GM18867 (cell line): ENCODE results near the gene TMSB10.
"Not testable (repeated sequence)": the region's sequence is repeated elsewhere in the genome, so short reads cannot be mapped to it uniquely, and the experiment has no call there.

Experiments used
- ATAC-seq: cut with Tn5 transposase; IDR thresholded peaks from one replicate; pipeline ENCODE4 v1.9.1; 2021; ENCODE audit warnings: mild to moderate bottlenecking, moderate library complexity; ENCODE audit not compliant: unreplicated experiment

The TMSB10 gene

DNA sequence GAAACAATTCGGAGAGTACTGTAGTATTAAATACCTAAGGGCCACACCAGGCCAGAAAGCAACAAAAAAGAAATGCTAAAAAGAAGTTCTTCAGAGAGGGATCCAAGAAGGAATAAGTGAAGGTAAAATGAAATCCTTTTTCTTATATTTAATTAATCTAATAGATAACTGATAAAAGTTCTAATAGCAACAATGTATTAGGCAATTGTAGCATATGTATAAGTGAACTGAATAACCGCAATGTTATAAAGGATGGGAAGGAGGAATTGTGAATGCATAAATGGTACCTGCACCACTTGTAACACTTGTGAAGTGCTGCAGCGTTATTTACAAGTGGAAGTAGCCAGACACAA, 21.8 kb downstream of the TMSB10 start:
- no peak for ATAC-seq

- ATAC-seq = peak; percentile 68
These were observed 25.9 kb downstream of the TMSB10 start for GRCh38 chr2:84931384-84931821.

GRCh38 chr2:84938194-84938879, 32.9 kb downstream of the TMSB10 start:
- ATAC-seq = peak; percentile 35

- ATAC-seq = peak; percentile 80
These were observed 34.1 kb downstream of the TMSB10 start for GRCh38 chr2:84939426-84940087.

- ATAC-seq = no peak
These were observed 34.6 kb downstream of the TMSB10 start for GRCh38 chr2:84940088-84940470.

GRCh38 chr2:84940831-84941412, 35.5 kb downstream of the TMSB10 start:
- ATAC-seq = no peak

GRCh38 chr2:84942166-84942565, 36.7 kb downstream of the TMSB10 start:
- no peak for ATAC-seq

DNA sequence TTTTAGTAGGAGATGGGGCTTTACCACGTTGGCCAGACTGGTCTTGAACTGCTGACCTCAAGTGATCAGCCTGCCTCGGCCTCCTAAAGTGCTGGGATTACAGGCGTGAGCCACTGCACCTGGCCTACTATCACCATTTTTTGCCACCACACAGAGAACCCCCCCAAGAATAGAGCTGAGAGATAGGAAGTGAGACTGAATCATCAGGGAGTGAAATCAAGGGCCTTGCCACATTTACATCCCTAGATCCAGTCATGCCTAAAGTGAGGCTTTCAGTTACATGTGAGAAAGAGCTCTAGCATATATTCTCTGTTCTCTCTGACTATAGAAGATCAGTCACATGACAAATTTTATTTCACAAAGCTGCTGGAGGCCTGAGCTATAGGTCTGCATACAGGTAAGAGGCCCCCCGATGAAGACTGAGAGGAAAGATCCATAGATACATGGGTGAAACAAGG, 37.5 kb downstream of the TMSB10 start:
- ATAC-seq = peak; percentile 36

- ATAC-seq = no peak
These were observed 38.9 kb downstream of the TMSB10 start for GRCh38 chr2:84944295-84944909.

- ATAC-seq = not testable (repeated sequence)
These were observed 40.4 kb downstream of the TMSB10 start for GRCh38 chr2:84945838-84946203.

DNA sequence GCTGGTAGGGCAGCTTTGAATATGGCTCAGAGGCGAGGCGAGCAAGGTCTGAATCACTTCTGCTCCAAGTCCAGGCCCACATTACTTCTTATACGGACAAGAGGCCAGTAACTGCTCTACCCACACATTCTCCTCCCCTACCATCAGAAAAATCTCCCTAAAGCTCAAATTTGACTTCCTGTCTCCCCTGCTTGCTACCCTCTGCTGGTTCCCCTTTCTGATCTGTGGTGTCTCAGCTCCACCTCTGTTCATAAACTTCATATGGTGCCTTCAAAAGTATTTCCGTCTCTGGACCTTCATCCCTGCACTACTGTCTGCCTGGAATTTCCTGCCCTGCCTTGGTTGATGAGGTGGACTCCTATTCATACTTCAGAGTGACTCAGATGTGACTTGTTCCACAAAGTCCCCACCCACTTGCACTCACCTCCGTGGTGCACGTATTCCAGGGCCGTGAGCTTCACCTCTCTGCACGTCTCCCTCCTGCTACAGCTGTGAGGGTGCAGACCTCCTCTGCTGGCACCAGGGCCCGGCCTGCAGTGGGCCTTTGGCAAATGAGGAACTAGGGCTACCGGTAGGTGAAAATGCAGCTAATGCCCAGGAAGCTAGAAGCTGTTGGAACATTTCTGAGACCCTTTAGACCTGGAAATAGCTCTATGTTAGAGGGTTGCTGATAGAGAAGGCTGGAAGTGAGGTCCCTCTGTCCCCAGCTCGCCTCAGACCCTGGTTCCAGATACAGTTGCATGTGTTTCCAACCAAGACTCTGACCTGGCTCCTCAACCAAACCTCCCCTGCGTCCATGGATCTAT, 41.0 kb downstream of the TMSB10 start:
- peak; percentile 67 for ATAC-seq

DNA sequence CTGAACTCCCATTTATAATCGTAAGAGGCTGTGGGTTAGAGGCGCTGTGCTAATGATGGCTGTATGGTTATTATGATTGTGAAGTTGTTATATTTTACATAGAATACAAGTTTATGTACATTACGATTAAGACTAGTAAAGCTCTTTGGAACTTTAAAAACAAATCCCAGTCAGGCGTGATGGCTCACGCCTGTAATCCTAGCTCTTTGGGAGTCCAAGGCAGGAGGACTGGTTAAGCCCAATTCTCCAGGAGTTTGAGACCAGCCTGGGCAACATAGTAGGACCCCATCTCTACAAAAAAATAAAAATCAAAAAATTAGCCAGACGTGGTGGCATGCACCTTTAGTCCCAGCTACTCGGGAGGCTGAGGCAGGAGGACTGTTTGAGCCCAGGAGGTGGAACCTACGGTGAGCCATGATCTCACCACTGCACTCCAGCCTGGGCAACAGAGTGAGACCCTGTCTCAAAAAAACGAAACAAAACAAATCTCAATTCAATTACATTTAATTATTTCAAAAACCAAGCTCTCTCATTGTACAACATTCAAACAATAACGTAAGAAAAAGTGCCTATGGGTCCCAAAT, 41.6 kb downstream of the TMSB10 start:
- no peak for ATAC-seq

DNA sequence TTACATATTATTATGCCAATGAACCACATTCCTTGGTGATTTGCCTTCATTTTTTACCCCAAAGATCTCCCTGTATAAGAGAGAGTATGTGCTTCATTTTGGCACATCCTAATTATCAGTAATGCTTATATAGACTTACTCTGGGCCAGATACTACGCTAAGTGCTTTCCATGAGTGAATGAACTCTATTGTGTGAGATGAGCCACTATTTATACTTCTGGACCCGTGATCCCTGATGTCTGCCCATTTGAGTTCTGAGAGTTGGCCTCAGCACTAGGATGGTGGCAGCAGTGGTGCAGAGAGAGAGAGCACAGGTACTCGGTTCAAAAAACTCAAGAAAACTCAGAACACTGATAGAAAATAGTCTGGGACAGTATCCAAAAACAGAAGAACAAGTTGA, 48.1 kb downstream of the TMSB10 start:
- ATAC-seq = no peak

DNA sequence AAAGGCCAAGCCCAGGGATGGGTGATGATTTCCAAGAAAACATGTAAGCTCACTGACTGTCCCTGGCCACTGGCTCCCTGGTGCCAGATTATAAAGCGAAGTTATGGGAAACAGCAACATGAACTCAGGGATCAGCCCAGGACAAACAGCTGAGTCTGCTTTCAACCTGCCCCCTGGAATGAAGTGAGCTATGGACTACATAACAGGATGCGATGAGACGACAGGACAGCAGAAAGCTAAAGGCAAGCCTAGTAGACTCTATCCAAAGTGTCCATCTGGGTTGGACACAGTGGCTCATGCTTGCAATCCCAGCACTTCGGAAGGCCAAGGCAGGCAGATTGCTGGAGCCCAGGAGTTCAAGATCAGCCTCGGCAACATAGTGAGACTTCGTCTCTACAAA, 48.9 kb downstream of the TMSB10 start:
- ATAC-seq = no peak
